ENCODE data around the gene KLF4. TPM values are rescaled to one million over a fixed set of nuclear protein-coding genes. Genes with fewer than 3 reads are reported as not detected.

KLF4 gene
- total RNA-seq, 1 experiment from 2014 or later = 7.1 TPM

- Histone ChIP-seq H3K4me1 (ENCODE audit: insufficient read depth, low read length) (no peaks in the 10 kb centered on the region), H2BK12ac (ENCODE audit: insufficient read length, low read depth, low read length) (no peak overlapping the region), H3K27me3 (ENCODE audit: insufficient read depth, low read length) (no peaks in the 10 kb centered on the region), H2BK5ac (ENCODE audit: insufficient read length, low read length) (no peak overlapping the region), H3K23ac (ENCODE audit: insufficient read length, low read depth, low read length) (no peak overlapping the region), H3K79me2 (ENCODE audit: insufficient read depth, low read length) (no peaks in the 10 kb centered on the region), H2AK5ac (ENCODE audit: insufficient read length, low read length) (no peak overlapping the region), H2AFZ (ENCODE audit: low read length) (no peak overlapping the region), H3K9me3 (ENCODE audit: control insufficient read depth, low read depth, low read length) (no peaks in the 10 kb centered on the region), H3K79me1 (ENCODE audit: insufficient read depth, low read depth, low read length, poor library complexity, severe bottlenecking) (no peaks in the 10 kb centered on the region), H2BK120ac (ENCODE audit: low read depth, low read length, poor library complexity, severe bottlenecking) (no peak overlapping the region), H3K23me2 (ENCODE audit: insufficient read length, low read depth, low read length, poor library complexity, severe bottlenecking) (no peaks in the 10 kb centered on the region), H3K4ac (ENCODE audit: low read depth, low read length) (no peak overlapping the region), H4K5ac (ENCODE audit: insufficient read length, low read depth, low read length) (no peak overlapping the region), H3T11ph (ENCODE audit: low read length) (no peak overlapping the region), H3K14ac (ENCODE audit: insufficient read depth, low read length) (no peak overlapping the region), H2BK15ac (ENCODE audit: low read depth, low read length) (no peak overlapping the region), H3K27ac (ENCODE audit: insufficient read length, low read depth, low read length) (no peak overlapping the region), H4K91ac (ENCODE audit: insufficient read length, low read depth, low read length) (no peak overlapping the region), H2BK20ac (ENCODE audit: low read depth, low read length, poor library complexity, severe bottlenecking) (no peak overlapping the region), H3K4me2 (ENCODE audit: insufficient read depth, insufficient read length, low read length) (no peak overlapping the region), H4K8ac (replicated peaks; ENCODE audit: insufficient read length, low read depth, low read length) (no peak overlapping the region), H3K18ac (ENCODE audit: insufficient read length, low read depth, low read length) (no peak overlapping the region), H3K56ac (ENCODE audit: insufficient read length, low read depth, low read length) (no peak overlapping the region), H4K20me1 (ENCODE audit: control insufficient read depth, insufficient read depth, insufficient read length) (no peaks in the 10 kb centered on the region), H3K9ac (ENCODE audit: extremely low read depth, insufficient read length, low read length) (no peak overlapping the region)
- H3K36me3 Mint-ChIP-seq (ENCODE audit: insufficient read depth in 1 of 3, low read depth in 3 of 3) = no peaks in the 10 kb centered on the region
- no peak overlapping the region for H3K4me3 Mint-ChIP-seq
- no peaks in the 10 kb centered on the region; the same call in 1 of the 2 replicates for H3K27me3 Mint-ChIP-seq (ENCODE audit: low read depth)
- no peak for TF ChIP-seq CTCF (conservative IDR thresholded peaks at IDR 0.05)
- peaks cover 0 to 3% of the 10 kb centered on the region in 2 experiments; a peak in 1 of 4 replicates for H3K4me1 Mint-ChIP-seq
- H3K9me3 Mint-ChIP-seq = no peaks in the 10 kb centered on the region; a peak in 1 of 5 replicates
- no CpG with 5 or more reads among the region's 4 CpGs for WGBS (ENCODE audit: extremely low coverage, insufficient read length, low lambda C conversion rate)
- no peak for DNase-seq
- no peak overlapping the region for H3K27ac Mint-ChIP-seq
These were observed 36.1 kb downstream of the KLF4 start for GRCh38 chr9:107453479-107453878.

Data from H9 (cell line).